Thoracic aorta (tissue), 2 donors: ENCODE data around the gene MAP7D1. TPM values are rescaled to one million over a fixed set of nuclear protein-coding genes. Genes with fewer than 3 reads are reported as not detected.

Experiments
- ATAC-seq: fragments of 150-250 bp; one replicate; pipeline ENCODE4 v1.8.0; 2017; ENCODE audit warnings: low read depth; ENCODE audit not compliant: insufficient number of reproducible peaks, low FRiP score
- DNase-seq: peaks from one replicate; pipeline ENCODE4 v3.0.0-alpha.2; 2020; ENCODE audit warnings: low spot score
- H3K27ac ChIP-seq, 2 donors: fragments of 200-600 bp; sonication (generic); 1 replicate in 1 of 2; 2 replicates in 1 of 2; pipeline ENCODE4 v1.5.1; 2016; ENCODE audit warnings: mild to moderate bottlenecking in 2 of 2, moderate library complexity in 2 of 2
- H3K27me3 ChIP-seq: fragments of 200-600 bp; sonication (generic); replicated peaks from 2 replicates; pipeline ENCODE4 v1.6.0; 2016; ENCODE audit warnings: mild to moderate bottlenecking; ENCODE audit not compliant: insufficient read depth
- H3K36me3 ChIP-seq: fragments of 200-600 bp; sonication (generic); one replicate; pipeline ENCODE4 v1.5.1; 2016
- H3K4me1 ChIP-seq, 2 donors: fragments of 200-600 bp; sonication (generic); 1 replicate in 1 of 2; 2 replicates in 1 of 2; pipeline versions ENCODE4 v1.5.1 to v1.6.0; 2016; ENCODE audit warnings: low read depth in 2 of 2, mild to moderate bottlenecking in 1 of 2; ENCODE audit not compliant: control insufficient read depth in 1 of 2
- H3K4me3 ChIP-seq: fragments of 200-600 bp; sonication (generic); 2 replicates; pipeline ENCODE4 v1.5.1; 2016; ENCODE audit warnings: mild to moderate bottlenecking
- H3K9me3 ChIP-seq: fragments of 200-600 bp; sonication (generic); 2 replicates; pipeline ENCODE4 v1.5.1; 2016
- total RNA-seq, 2 donors: library from RNA; depleted of rRNA; stranded (reverse); fragments of >200 nt; gene quantifications; one replicate each; pipeline versions ENCODE4 v1.1.0 to v1.2.3, GENCODE V29; 2016
- TF ChIP-seq, protein P1 (sequence below): fragments of 200-600 bp; sonication (generic); IDR thresholded peaks from one replicate; pipeline ENCODE4 v1.5.1; 2019; ENCODE audit warnings: antibody characterized with exemption

Gene MAP7D1
- total RNA-seq, 2 donors from 2014 or later = 170 to 186 TPM

- Histone ChIP-seq H3K9me3 (no peaks in the 10 kb centered on the region), H3K27me3 (no peaks in the 10 kb centered on the region), H3K27ac (peak overlapping the region; percentile 7 to 14), H3K4me1 (peaks cover 19 to 59% of the 10 kb centered on the region in 2 donors), H3K36me3 (peaks cover 62% of the 10 kb centered on the region), H3K4me3 (no peak overlapping the region)
- ATAC-seq (no peak), DNase-seq (no peak)
- TF ChIP-seq, protein P1, sequence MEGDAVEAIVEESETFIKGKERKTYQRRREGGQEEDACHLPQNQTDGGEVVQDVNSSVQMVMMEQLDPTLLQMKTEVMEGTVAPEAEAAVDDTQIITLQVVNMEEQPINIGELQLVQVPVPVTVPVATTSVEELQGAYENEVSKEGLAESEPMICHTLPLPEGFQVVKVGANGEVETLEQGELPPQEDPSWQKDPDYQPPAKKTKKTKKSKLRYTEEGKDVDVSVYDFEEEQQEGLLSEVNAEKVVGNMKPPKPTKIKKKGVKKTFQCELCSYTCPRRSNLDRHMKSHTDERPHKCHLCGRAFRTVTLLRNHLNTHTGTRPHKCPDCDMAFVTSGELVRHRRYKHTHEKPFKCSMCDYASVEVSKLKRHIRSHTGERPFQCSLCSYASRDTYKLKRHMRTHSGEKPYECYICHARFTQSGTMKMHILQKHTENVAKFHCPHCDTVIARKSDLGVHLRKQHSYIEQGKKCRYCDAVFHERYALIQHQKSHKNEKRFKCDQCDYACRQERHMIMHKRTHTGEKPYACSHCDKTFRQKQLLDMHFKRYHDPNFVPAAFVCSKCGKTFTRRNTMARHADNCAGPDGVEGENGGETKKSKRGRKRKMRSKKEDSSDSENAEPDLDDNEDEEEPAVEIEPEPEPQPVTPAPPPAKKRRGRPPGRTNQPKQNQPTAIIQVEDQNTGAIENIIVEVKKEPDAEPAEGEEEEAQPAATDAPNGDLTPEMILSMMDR = no peak
Observed at GRCh38 chr1:36170643-36171412, 14.9 kb downstream of the MAP7D1 start.

DNA sequence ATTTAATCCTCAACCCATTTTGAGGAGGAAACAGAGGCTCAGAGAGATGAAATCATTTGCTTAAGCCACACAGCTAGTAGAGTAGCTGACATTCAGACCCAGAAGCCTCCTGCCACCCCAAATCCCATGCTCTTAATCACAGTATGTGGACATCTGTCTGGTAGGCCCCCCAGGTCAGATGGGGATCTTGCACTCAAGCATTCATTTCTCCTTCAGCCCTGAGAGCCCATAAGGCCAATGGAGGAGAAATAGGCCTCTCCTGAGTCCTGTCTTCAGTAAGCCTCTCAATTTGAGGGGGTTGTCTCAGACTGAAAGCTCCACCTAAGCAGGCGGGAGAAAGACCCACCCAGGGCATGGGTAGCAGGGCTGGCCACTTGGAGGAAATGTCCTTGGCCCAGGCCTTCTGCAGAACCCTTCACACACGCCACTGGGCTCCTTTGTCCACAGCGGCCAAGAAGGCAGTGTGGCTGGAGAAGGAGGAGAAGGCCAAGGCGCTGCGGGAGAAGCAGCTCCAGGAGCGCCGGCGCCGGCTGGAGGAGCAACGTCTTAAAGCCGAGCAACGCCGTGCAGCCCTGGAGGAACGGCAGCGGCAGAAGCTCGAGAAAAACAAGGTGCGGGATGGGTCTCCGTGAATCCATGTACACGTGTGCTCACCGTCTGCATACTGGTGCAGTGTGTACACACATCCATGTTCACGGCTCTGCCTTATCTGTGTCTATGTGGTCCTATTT lies 16.2 kb downstream of the MAP7D1 start:
- H3K9me3 ChIP-seq = no peaks in the 10 kb centered on the region
- DNase-seq (no peak), ATAC-seq (no peak)
- no peak overlapping the region for H3K4me3 ChIP-seq
- TF ChIP-seq, protein P1 = no peak
- H3K27ac ChIP-seq = no peak overlapping the region
- H3K27me3 ChIP-seq = no peaks in the 10 kb centered on the region
- H3K36me3 ChIP-seq = peaks cover 73% of the 10 kb centered on the region
- peaks cover 17 to 51% of the 10 kb centered on the region in 2 donors for H3K4me1 ChIP-seq

- Histone ChIP-seq H3K27ac (peak overlapping the region in 1 of 2 donors; percentile 40), H3K36me3 (peaks cover 75% of the 10 kb centered on the region), H3K4me1 (peaks cover 14 to 44% of the 10 kb centered on the region in 2 donors), H3K4me3 (no peak overlapping the region), H3K9me3 (no peaks in the 10 kb centered on the region), H3K27me3 (no peaks in the 10 kb centered on the region)
- ATAC-seq (no peak), DNase-seq (no peak)
- TF ChIP-seq, protein P1 = no peak
Observed at GRCh38 chr1:36172983-36173382, 17.0 kb downstream of the MAP7D1 start.

- no peak overlapping the region for H3K4me3 ChIP-seq
- peak overlapping the region; percentile 64 to 87 for H3K27ac ChIP-seq
- peaks cover 91% of the 10 kb centered on the region for H3K36me3 ChIP-seq
- no peaks in the 10 kb centered on the region for H3K27me3 ChIP-seq
- ATAC-seq (no peak), DNase-seq (no peak)
- H3K4me1 ChIP-seq = peaks cover 14 to 31% of the 10 kb centered on the region in 2 donors
- TF ChIP-seq, protein P1 = no peak
- H3K9me3 ChIP-seq = no peaks in the 10 kb centered on the region
Observed at GRCh38 chr1:36174713-36175112, 18.8 kb downstream of the MAP7D1 start.
